Small intestine (tissue), 16 donors: ENCODE results near the gene GALNT11. TPM values are rescaled to one million over a fixed set of nuclear protein-coding genes. Genes with fewer than 3 reads are reported as not detected.

ENCODE experiments used
- DNase-seq, 2 donors: peaks; one replicate each; pipeline versions ENCODE4 v3.0.0 to v3.0.0-alpha.2; 2013
- FAIRE-seq: peaks from 2 replicates; lab custom pipeline; 2012; peaks lifted over from hg19 to GRCh38; lab: Jason Lieb, UNC
- H3K27ac ChIP-seq, 3 donors: one replicate each; pipeline ENCODE4 v1.5.1; 2013; ENCODE audit warnings: low read length in 2 of 3, mild to moderate bottlenecking in 2 of 3, control low read depth in 1 of 3, inconsistent platforms in 1 of 3, low read depth in 1 of 3, moderate library complexity in 1 of 3
- H3K27me3 ChIP-seq, 3 donors: one replicate each; pipeline ENCODE4 v1.6.1; 2013; ENCODE audit warnings: low read length in 3 of 3, inconsistent platforms in 1 of 3; ENCODE audit not compliant: control insufficient read depth in 3 of 3, insufficient read depth in 3 of 3
- H3K36me3 ChIP-seq, 3 donors: one replicate each; pipeline ENCODE4 v1.6.1; 2013; ENCODE audit warnings: low read length in 3 of 3, inconsistent platforms in 1 of 3, low read depth in 1 of 3, mild to moderate bottlenecking in 1 of 3, moderate library complexity in 1 of 3; ENCODE audit not compliant: control insufficient read depth in 3 of 3, insufficient read depth in 2 of 3
- H3K4me1 ChIP-seq, 3 donors: one replicate each; pipeline ENCODE4 v1.6.1; 2013; ENCODE audit warnings: low read length in 2 of 3, inconsistent platforms in 1 of 3, low read depth in 1 of 3, mild to moderate bottlenecking in 1 of 3, moderate library complexity in 1 of 3; ENCODE audit not compliant: control insufficient read depth in 3 of 3, insufficient read depth in 2 of 3
- H3K4me3 ChIP-seq, 3 donors: one replicate each; pipeline ENCODE4 v1.5.1; 2013; ENCODE audit warnings: low read length in 3 of 3, control low read depth in 1 of 3, inconsistent platforms in 1 of 3, low read depth in 1 of 3, mild to moderate bottlenecking in 1 of 3, moderate library complexity in 1 of 3
- H3K9me3 ChIP-seq, 2 donors: one replicate each; pipeline ENCODE4 v1.6.1; 2013; ENCODE audit warnings: low read depth in 1 of 2, low read length in 1 of 2; ENCODE audit not compliant: control insufficient read depth in 2 of 2, insufficient read depth in 1 of 2
- WGBS, 3 donors: extraction: QIAGEN DNeasy Blood & Tissue Kit; methylation state at CpG; one replicate each; pipeline ENCODE4 v1.1.7; 2013; 5-methylcytosine and 5-hydroxymethylcytosine counted together
- long read RNA-seq, 10 donors: transcript quantifications; one replicate each; lab custom pipeline, GENCODE V29; 2026
- polyA plus RNA-seq, 4 donors: library from polyadenylated mRNA; stranded (reverse) in 3 of 4; unstranded in 1 of 4; fragments of 200-250 nt in 3 of 4; fragments of 120-200 nt in 1 of 4; gene quantifications; one replicate each; pipeline versions ENCODE4 v1.2.1 to v1.2.3, GENCODE V29; 2013
- donor health status: healthy with polysubstance abuse.
- donor health status: control.
- donor health status: control.
- donor health status: Bipolar disorder and iron deficiency.
- donor health status: healthy.

The GALNT11 gene
- 10 to 100 TPM in 3 of 4 donors, 1 to 10 TPM in 1; 8.1 to 39.7 (median 17.6) TPM for polyA plus RNA-seq
- long read RNA-seq, donor 1, transcript GALNT11-205 (12 exons, 2,727 nt) = major isoform, 19 of 25 reads
- long read RNA-seq, donor 1, partial matches to known transcripts = 5 of 25 reads
- long read RNA-seq, donor 1, other reads (novel, unspliced or antisense) = 0 of 25 reads
- long read RNA-seq, donor 2 = 0 reads
- long read RNA-seq, donor 3, partial matches to known transcripts = 0 of 2 reads
- long read RNA-seq, donor 3, other reads (novel, unspliced or antisense) = 0 of 2 reads
- long read RNA-seq, donor 4, partial matches to known transcripts = 0 of 1 reads
- long read RNA-seq, donor 4, other reads (novel, unspliced or antisense) = 0 of 1 reads
- long read RNA-seq, donor 5, partial matches to known transcripts = 0 of 3 reads
- long read RNA-seq, donor 5, other reads (novel, unspliced or antisense) = 0 of 3 reads
- long read RNA-seq, donor 6, partial matches to known transcripts = 0 of 4 reads
- long read RNA-seq, donor 6, other reads (novel, unspliced or antisense) = 0 of 4 reads
- long read RNA-seq, donor 7, transcript GALNT11-205 (12 exons, 2,727 nt) = major isoform, 16 of 16 reads
- long read RNA-seq, donor 7, partial matches to known transcripts = 0 of 16 reads
- long read RNA-seq, donor 7, other reads (novel, unspliced or antisense) = 0 of 16 reads
- long read RNA-seq, donor 8 = 0 reads
- long read RNA-seq, donor 9, partial matches to known transcripts = 0 of 1 reads
- long read RNA-seq, donor 9, other reads (novel, unspliced or antisense) = 0 of 1 reads
- long read RNA-seq, donor 10, transcript GALNT11-205 (12 exons, 2,727 nt) = major isoform, 13 of 15 reads
- long read RNA-seq, donor 10, partial matches to known transcripts = 0 of 15 reads
- long read RNA-seq, donor 10, other reads (novel, unspliced or antisense) = 0 of 15 reads

GRCh38 chr7:152025077-152025936 is at the start of gene GALNT11:
Gene GALNT11, plus strand, starts transcription at chr7:152025674. Its CDS starts 68,554 bp downstream, at chr7:152094228.
- FAIRE-seq = no peak
- 3 to 5% (median 3%) methylated on average over 52 to 84 of the region's 84 CpGs for WGBS, 3 donors
- peak within 1 kb of the TSS; percentile 45 to 90 (median 81) for H3K27ac ChIP-seq
- H3K36me3 ChIP-seq = peaks cover 0 to 8% (median 0%) of the 10 kb centered on the region in 3 donors
- H3K27me3 ChIP-seq = no peaks in the 10 kb centered on the region
- H3K4me1 ChIP-seq = peaks cover 2 to 6% (median 3%) of the 10 kb centered on the region in 3 donors
- peak; percentile 83 to 96 for DNase-seq
- peaks cover 0 to 4% of the 10 kb centered on the region in 2 donors for H3K9me3 ChIP-seq
- H3K4me3 ChIP-seq = peak within 1 kb of the TSS; percentile 53 to 71 (median 63)

GRCh38 chr7:151978616-151979015 is 46.9 kb upstream of the GALNT11 start:
- H3K4me1 ChIP-seq = no peaks in the 10 kb centered on the region
- no peak for FAIRE-seq
- no peaks in the 10 kb centered on the region for H3K9me3 ChIP-seq
- 31 to 67% (median 63%) methylated on average over 4 of the region's 4 CpGs for WGBS, 3 donors
- no peaks in the 10 kb centered on the region for H3K27me3 ChIP-seq
- no peak overlapping the region for H3K4me3 ChIP-seq
- no peak overlapping the region for H3K27ac ChIP-seq
- DNase-seq = no peak
- H3K36me3 ChIP-seq = no peaks in the 10 kb centered on the region

DNA sequence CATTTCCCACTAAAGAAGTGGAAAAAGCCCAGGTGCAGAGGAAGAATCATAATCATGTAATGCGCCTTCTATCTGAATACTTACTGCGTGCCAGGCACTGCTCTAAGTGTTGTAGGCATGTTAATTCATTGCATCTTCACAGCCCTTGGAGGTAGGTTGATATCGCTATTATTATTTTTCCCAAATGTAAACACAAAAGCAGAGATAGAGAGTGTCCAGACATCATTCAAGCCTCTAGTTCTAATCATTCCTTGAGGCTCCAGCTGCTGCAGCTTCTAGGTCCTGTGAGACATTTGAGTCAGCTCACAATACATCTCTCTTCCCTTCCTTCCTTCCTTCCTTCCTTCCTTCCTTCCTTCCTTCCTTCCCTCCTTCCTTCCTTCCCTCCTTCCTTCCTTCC is 44.3 kb upstream of the GALNT11 start:
- FAIRE-seq = no peak

GRCh38 chr7:151982806-151983205 is 42.7 kb upstream of the GALNT11 start:
- FAIRE-seq = no peak
- no peaks in the 10 kb centered on the region for H3K9me3 ChIP-seq
- 80 to 87% (median 86%) methylated on average over 5 of the region's 5 CpGs for whole genome bisulfite sequencing, 3 donors

More for the DNA sequence above, 44.3 kb upstream of the GALNT11 start:
- Histone ChIP-seq H3K27ac (no peak overlapping the region), H3K27me3 (no peaks in the 10 kb centered on the region), H3K36me3 (no peaks in the 10 kb centered on the region), H3K9me3 (no peaks in the 10 kb centered on the region), H3K4me1 (no peaks in the 10 kb centered on the region), H3K4me3 (no peak overlapping the region)
- WGBS, 3 donors = 73 to 79% (median 76%) methylated on average over 3 of the region's 3 CpGs
- no peak for DNase-seq

DNA sequence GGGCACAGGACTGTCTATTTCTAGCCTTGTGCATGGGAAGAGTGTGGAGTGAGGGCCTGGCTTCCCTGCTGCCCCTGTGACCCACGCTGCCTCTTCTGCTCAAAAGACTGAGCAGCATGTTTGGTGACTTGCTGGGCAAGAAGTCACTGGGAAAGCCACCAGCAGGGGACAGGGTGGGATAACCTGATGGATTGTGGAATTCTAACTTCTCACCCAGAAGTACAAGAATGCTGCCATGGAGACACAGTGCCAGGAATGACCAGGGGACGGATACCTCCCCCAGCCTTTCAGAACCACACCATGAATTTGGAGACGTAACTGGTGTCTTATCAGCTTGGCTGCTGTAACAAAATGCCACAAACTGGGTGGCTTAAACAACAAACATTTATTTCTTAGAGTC is 40.9 kb upstream of the GALNT11 start:
- FAIRE-seq = no peak

More at GRCh38 chr7:151982806-151983205, 42.7 kb upstream of the GALNT11 start:
- no peaks in the 10 kb centered on the region for H3K4me1 ChIP-seq
- H3K27ac ChIP-seq = no peak overlapping the region
- no peaks in the 10 kb centered on the region for H3K36me3 ChIP-seq
- no peak for DNase-seq
- H3K27me3 ChIP-seq = no peaks in the 10 kb centered on the region
- H3K4me3 ChIP-seq = no peak overlapping the region

GRCh38 chr7:151987748-151988529 is 37.5 kb upstream of the GALNT11 start:
- WGBS, 3 donors = 76 to 85% (median 77%) methylated on average over 18 of the region's 18 CpGs
- DNase-seq (no peak), FAIRE-seq (no peak)
- no peak overlapping the region for H3K27ac ChIP-seq
- no peaks in the 10 kb centered on the region for H3K27me3 ChIP-seq
- no peaks in the 10 kb centered on the region for H3K9me3 ChIP-seq
- H3K4me1 ChIP-seq = no peaks in the 10 kb centered on the region
- H3K4me3 ChIP-seq = no peak overlapping the region
- no peaks in the 10 kb centered on the region for H3K36me3 ChIP-seq

More for the DNA sequence above, 40.9 kb upstream of the GALNT11 start:
- H3K27me3 ChIP-seq = no peaks in the 10 kb centered on the region
- H3K4me1 ChIP-seq = no peaks in the 10 kb centered on the region
- no peaks in the 10 kb centered on the region for H3K9me3 ChIP-seq
- H3K27ac ChIP-seq = no peak overlapping the region
- 81 to 96% (median 89%) methylated on average over 3 of the region's 3 CpGs for WGBS, 3 donors
- DNase-seq = no peak
- no peak overlapping the region for H3K4me3 ChIP-seq
- H3K36me3 ChIP-seq = no peaks in the 10 kb centered on the region

GRCh38 chr7:151992375-151992774 is 33.1 kb upstream of the GALNT11 start:
- Histone ChIP-seq H3K27ac (no peak overlapping the region), H3K36me3 (no peaks in the 10 kb centered on the region), H3K9me3 (no peaks in the 10 kb centered on the region), H3K4me1 (no peaks in the 10 kb centered on the region), H3K27me3 (peaks cover 0 to 2% (median 0%) of the 10 kb centered on the region in 3 donors), H3K4me3 (no peak overlapping the region)
- no peak for FAIRE-seq
- WGBS, 3 donors = 4 to 13% (median 9%) methylated on average over 12 of the region's 12 CpGs
- peak; percentile 22 to 45 for DNase-seq
